GM10847 (cell line): ENCODE measurements around the gene TUBA8.

Experiments used
- POLR2A ChIP-seq: IDR thresholded peaks from 2 replicates; pipeline ENCODE4 v1.6.1; 2011; ENCODE audit not compliant: insufficient read length; ENCODE audit errors: extremely low read depth

Gene TUBA8

DNA sequence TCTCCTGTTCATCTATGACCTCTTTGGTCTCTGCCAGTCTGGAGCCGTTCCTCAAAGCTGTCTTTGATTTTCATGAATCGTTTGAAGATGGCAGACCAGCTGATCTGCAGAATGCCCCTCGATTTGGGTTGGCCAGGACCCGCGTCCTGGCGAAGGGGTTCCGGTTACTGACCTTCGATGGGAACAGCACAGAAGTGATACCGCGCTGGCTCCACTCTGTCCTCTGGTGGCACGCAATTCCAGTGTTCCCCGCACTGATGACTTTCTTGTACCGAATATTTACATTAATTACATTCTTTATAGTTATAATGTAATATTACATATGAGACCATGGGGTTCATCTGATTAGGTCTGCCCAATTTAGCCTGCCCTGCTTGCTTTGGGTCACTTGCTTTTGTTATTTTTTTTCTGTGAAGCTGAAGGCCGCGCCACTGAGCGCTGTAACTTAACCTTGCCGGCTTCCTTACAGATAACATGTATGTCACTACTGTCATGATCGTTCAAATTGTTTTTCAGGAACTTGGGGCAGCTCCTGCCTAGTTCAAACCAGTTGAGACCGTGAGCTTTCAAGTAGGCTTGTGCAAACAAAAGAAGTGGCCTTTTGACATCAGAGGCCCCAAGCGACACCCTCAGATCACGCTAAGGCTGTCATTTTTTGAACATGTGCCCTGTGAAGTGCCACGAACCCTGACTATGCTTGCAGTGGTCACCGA lies 35.2 kb downstream of the TUBA8 start:
- no peak for TF ChIP-seq POLR2A

DNA sequence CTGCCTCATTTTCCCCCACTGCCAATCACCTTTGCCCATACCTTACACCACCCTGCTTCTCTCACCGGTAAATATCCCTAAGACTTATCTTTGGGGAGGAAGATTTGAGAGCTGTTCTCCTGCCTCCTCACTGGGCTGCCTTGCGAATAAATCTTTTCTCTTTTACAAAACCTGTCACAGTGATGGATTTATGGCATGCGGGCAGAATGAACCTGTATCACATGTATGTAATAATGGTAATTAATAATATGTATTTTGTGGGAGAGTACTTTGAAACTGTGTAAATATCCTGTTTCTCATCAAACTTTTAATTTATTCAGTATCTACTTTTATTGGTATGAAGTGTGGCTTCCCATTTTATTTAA lies 35.8 kb downstream of the TUBA8 start:
- no peak for TF ChIP-seq POLR2A

DNA sequence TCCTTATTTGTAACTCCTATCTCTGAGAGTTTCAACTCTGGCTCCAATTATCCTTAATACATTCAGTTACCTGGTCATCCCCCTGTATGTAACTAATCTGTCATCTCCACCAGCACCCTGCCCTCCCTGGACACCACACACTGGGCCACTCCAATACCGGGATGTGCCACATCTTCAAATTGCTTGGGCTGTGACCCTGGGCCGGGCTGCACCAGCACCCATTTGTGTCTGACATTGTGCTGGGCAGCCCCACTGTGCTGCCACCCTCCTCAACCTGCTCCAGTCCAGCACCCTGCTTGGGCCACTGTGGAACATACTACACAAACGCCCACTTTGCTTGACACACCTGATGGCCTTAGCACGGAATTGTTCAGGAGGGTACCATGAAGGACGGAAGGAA lies 37.2 kb downstream of the TUBA8 start:
- no peak for TF ChIP-seq POLR2A

DNA sequence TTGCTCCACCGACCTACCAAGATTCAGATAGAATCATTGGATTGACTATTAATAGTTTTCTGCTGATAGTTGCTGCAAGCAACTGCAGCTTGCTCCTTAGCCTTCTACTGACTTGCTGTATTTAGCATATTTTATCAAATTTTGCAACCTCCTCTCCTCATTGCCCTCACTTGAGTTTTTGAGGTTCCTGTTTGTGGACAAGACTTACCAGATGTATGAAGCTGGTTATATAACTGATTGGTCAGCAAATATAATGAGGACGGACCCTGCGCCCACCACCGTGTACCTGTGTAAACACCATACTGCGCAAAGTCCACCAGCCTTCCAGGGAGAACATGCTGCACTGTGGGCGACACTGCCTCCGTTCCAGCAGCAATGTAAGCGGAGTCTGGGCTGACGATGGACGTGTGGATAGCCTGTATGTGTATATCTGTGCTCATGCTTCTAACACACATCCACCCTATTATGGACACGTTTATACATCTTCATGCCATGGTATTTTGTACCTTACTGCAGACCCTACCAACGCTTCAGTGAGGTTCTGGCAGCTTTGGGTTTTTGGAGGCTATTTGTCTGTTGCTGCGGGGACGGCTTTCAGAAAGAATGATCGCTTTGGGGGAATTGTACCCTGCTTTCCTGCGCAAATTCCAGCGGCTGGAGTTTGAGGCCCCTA lies 37.8 kb downstream of the TUBA8 start:
- TF ChIP-seq POLR2A, result no peak

DNA sequence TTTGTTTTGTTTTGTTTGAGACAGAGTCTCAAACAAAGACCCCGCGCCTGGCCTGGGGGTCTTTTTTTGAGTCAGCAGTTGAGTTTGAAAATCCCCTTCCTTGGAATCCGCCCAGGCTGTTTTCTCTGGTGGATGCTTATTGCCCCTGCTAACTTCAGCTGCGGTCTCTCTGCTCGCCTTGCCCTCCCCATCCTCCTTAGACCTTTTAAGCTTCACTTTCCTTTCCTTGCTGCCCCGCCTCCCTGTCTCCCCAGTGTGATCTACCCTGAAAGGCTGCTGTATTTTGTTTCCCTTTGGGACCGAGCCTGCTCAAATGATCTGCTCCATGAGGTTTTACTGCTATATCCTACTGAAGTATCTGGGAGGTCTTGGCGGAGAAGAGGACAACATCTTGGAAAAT lies 41.9 kb downstream of the TUBA8 start:
- TF ChIP-seq POLR2A, result no peak

DNA sequence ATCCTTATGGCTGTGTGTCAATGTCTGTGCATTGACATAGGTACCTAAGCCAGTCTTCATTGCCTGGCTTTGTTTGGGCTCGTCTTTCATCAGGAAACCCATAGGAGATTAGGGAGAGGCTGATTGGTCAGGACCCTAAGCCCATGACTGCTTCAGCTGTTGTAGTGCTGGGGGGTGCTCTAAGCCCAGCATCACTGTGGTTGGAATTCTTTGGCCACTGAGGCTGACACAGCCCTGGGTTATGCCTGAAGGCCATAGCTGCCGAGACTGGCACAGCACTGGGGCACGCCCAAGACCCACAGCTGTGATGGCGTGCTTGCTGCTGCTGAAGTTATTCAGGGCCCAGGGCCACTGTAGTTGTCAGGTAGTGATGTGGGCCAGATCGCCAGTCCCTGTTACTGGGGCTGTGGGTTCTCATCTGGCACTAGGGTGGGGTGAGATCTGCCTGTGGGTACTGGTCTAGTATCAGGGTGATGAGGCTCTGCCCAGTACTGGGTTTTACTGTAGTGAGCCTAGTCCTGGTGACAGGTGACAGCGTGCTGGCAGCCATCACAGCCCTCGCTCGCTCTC lies 44.3 kb downstream of the TUBA8 start:
- no peak for TF ChIP-seq POLR2A

DNA sequence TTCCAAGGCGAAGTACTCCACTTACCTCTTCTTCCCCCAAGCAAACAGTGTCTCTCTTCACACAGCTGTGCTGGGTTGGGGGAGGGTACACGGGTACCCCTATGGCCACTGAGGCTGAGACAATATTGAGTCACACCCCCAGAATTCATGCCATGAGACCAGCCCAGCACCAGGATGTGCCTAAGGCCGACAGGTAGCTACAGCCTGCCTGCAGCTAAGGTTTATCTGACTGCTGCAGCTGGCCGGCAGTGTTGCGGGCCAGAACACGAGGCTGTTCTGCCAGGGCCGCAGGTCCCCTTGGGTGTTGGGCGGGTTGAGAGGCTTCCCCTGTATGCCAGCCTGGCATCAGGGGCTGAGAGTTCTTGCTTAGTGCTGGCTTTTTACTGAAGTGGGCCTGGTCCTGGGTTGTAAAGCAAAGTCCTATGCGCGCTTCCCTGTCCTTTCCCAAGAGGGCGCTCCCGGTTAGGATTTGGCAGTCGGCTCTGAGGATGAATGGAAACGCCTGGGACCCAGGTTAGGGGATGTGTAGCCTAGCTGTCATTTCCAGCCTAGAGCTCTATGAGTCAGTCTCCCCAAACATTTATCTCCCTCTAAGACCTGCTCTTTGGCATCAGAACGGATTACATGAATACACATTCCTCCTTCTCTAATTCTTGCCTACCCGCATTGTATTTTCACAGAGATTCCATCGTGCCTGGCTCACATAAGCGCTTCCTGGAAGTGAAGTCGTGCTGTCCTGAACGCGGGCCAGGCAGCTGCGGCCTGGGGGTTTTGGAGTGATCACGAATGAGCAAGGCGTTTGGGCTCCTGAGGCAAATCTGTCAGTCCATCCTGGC lies 46.5 kb downstream of the TUBA8 start:
- no peak for TF ChIP-seq POLR2A

DNA sequence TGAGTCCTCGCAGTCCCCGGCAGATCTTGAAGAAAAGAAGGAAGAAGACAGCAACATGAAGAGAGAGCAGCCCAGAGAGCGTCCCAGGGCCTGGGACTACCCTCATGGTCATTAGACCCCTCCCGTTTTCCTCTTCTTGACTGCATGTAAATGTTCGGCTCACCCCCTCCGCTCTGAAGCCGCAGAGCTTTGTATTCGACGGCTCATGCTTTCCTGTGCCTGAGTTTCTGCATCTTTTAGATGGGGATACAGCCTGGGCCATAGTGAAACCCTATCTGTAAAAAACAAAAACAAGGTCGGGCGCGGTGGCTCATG lies 47.1 kb downstream of the TUBA8 start:
- TF ChIP-seq POLR2A, result no peak
